Measurements from ENCODE around the gene CAPN7. TPM values are rescaled to one million over a fixed set of nuclear protein-coding genes. Genes with fewer than 3 reads are reported as not detected.

CAPN7 gene
- total RNA-seq, 1 donor from 2014 or later, result 49.5 TPM

- H3K27me3 Mint-ChIP-seq (ENCODE audit: unreplicated experiment), result no peaks in the 10 kb centered on the region
- no peaks in the 10 kb centered on the region for H3K4me1 Mint-ChIP-seq (ENCODE audit: unreplicated experiment)
- H3K27ac Mint-ChIP-seq (ENCODE audit: unreplicated experiment), result no peak overlapping the region
- H3K9me3 Mint-ChIP-seq (ENCODE audit: unreplicated experiment), result no peaks in the 10 kb centered on the region
- no peak for DNase-seq (ENCODE audit: extremely low spot score, unreplicated experiment)
- H3K36me3 Mint-ChIP-seq (ENCODE audit: unreplicated experiment), result peaks cover 55% of the 10 kb centered on the region
- H3K4me3 Mint-ChIP-seq (ENCODE audit: unreplicated experiment), result no peak overlapping the region
- TF ChIP-seq CTCF (IDR thresholded peaks at IDR 0.05), result no peak
Observed at GRCh38 chr3:15221574-15222217, 15.7 kb downstream of the CAPN7 start.

GRCh38 chr3:15223685-15224572 is 17.9 kb downstream of the CAPN7 start:
- Mint-ChIP-seq H3K9me3 (ENCODE audit: unreplicated experiment) (no peaks in the 10 kb centered on the region), H3K27me3 (ENCODE audit: unreplicated experiment) (no peaks in the 10 kb centered on the region), H3K27ac (ENCODE audit: unreplicated experiment) (no peak overlapping the region)

GRCh38 chr3:15228147-15228546 is 22.1 kb downstream of the CAPN7 start:
- Mint-ChIP-seq H3K4me1 (ENCODE audit: unreplicated experiment) (no peaks in the 10 kb centered on the region), H3K4me3 (ENCODE audit: unreplicated experiment) (no peak overlapping the region), H3K27me3 (ENCODE audit: unreplicated experiment) (no peaks in the 10 kb centered on the region), H3K36me3 (ENCODE audit: unreplicated experiment) (peaks cover 37% of the 10 kb centered on the region), H3K9me3 (ENCODE audit: unreplicated experiment) (no peaks in the 10 kb centered on the region), H3K27ac (ENCODE audit: unreplicated experiment) (no peak overlapping the region)
- no peak for DNase-seq (ENCODE audit: extremely low spot score, unreplicated experiment)
- TF ChIP-seq CTCF (IDR thresholded peaks at IDR 0.05), result no peak

More at GRCh38 chr3:15223685-15224572, 17.9 kb downstream of the CAPN7 start:
- no peak for TF ChIP-seq CTCF (IDR thresholded peaks at IDR 0.05)
- Mint-ChIP-seq H3K4me1 (ENCODE audit: unreplicated experiment) (no peaks in the 10 kb centered on the region), H3K4me3 (ENCODE audit: unreplicated experiment) (no peak overlapping the region), H3K36me3 (ENCODE audit: unreplicated experiment) (peaks cover 43% of the 10 kb centered on the region)
- DNase-seq (ENCODE audit: extremely low spot score, unreplicated experiment), result no peak

GRCh38 chr3:15229262-15229661 is 23.2 kb downstream of the CAPN7 start:
- H3K27me3 Mint-ChIP-seq (ENCODE audit: unreplicated experiment), result no peaks in the 10 kb centered on the region
- no peak overlapping the region for H3K27ac Mint-ChIP-seq (ENCODE audit: unreplicated experiment)
- H3K9me3 Mint-ChIP-seq (ENCODE audit: unreplicated experiment), result no peaks in the 10 kb centered on the region
- no peak overlapping the region for H3K4me3 Mint-ChIP-seq (ENCODE audit: unreplicated experiment)
- no peak for TF ChIP-seq CTCF (IDR thresholded peaks at IDR 0.05)
- peaks cover 37% of the 10 kb centered on the region for H3K36me3 Mint-ChIP-seq (ENCODE audit: unreplicated experiment)
- H3K4me1 Mint-ChIP-seq (ENCODE audit: unreplicated experiment), result no peaks in the 10 kb centered on the region
- no peak for DNase-seq (ENCODE audit: extremely low spot score, unreplicated experiment)

GRCh38 chr3:15241341-15241740 is 35.3 kb downstream of the CAPN7 start:
- Mint-ChIP-seq H3K27me3 (ENCODE audit: unreplicated experiment) (no peaks in the 10 kb centered on the region), H3K9me3 (ENCODE audit: unreplicated experiment) (no peaks in the 10 kb centered on the region), H3K4me1 (ENCODE audit: unreplicated experiment) (no peaks in the 10 kb centered on the region), H3K27ac (ENCODE audit: unreplicated experiment) (no peak overlapping the region), H3K36me3 (ENCODE audit: unreplicated experiment) (peaks cover 45% of the 10 kb centered on the region), H3K4me3 (ENCODE audit: unreplicated experiment) (no peak overlapping the region)
- DNase-seq (ENCODE audit: extremely low spot score, unreplicated experiment), result no peak
- peak; percentile 21 for TF ChIP-seq CTCF (IDR thresholded peaks at IDR 0.05)
